Smooth muscle cell (in vitro differentiated cells): ENCODE results near the gene CDK14. TPM values are rescaled to one million over a fixed set of nuclear protein-coding genes. Genes with fewer than 3 reads are reported as not detected.
A peak's percentile ranks its signal among the peaks of the same experiment; 100 is the strongest.

Source experiments
- DNase-seq: peaks from one replicate; lab custom pipeline; 2025; ENCODE audit not compliant: unreplicated experiment; lab: John Stamatoyannopoulos, UW
- H2AFZ ChIP-seq: fragments of 200-600 bp; sonication (generic); 2 replicates; pipeline ENCODE4 v1.6.0; 2016; ENCODE audit warnings: antibody characterized with exemption, low read depth, mild to moderate bottlenecking
- H3F3A ChIP-seq: fragments of 200-600 bp; sonication (generic); 2 replicates; pipeline ENCODE4 v1.6.0; 2017; ENCODE audit warnings: antibody characterized with exemption, low read depth
- H3K27ac ChIP-seq: fragments of 200-600 bp; sonication (generic); 2 replicates; pipeline ENCODE4 v1.5.1; 2016; ENCODE audit warnings: low read depth, mild to moderate bottlenecking
- H3K27me3 ChIP-seq: fragments of 200-600 bp; sonication (generic); 2 replicates; pipeline ENCODE4 v1.6.1; 2016; ENCODE audit warnings: low read depth, mild to moderate bottlenecking
- H3K36me3 ChIP-seq: fragments of 200-600 bp; sonication (generic); 2 replicates; pipeline ENCODE4 v1.5.1; 2016; ENCODE audit warnings: low read depth
- H3K4me1 ChIP-seq: fragments of 200-600 bp; sonication (generic); 2 replicates; pipeline ENCODE4 v1.5.1; 2016; ENCODE audit warnings: low read depth
- H3K4me2 ChIP-seq: fragments of 200-600 bp; sonication (generic); 2 replicates; pipeline ENCODE4 v1.6.0; 2016; ENCODE audit warnings: mild to moderate bottlenecking
- H3K4me3 ChIP-seq: fragments of 200-600 bp; sonication (generic); 2 replicates; pipeline ENCODE4 v1.5.1; 2016; ENCODE audit warnings: mild to moderate bottlenecking
- H3K79me2 ChIP-seq: fragments of 200-600 bp; sonication (generic); 2 replicates; pipeline ENCODE4 v1.6.0; 2016; ENCODE audit warnings: low read depth, mild to moderate bottlenecking
- H3K9ac ChIP-seq: fragments of 200-600 bp; sonication (generic); 2 replicates; pipeline ENCODE4 v1.6.0; 2016; ENCODE audit warnings: low read depth
- H3K9me3 ChIP-seq: fragments of 200-600 bp; sonication (generic); replicated peaks from 2 replicates; pipeline ENCODE4 v1.5.1; 2016; ENCODE audit warnings: low read depth
- H4K20me1 ChIP-seq: fragments of 200-600 bp; sonication (generic); 2 replicates; pipeline ENCODE4 v1.6.0; 2016; ENCODE audit warnings: low read depth
- CTCF ChIP-seq: fragments of 200-600 bp; sonication (generic); IDR thresholded peaks from 2 replicates; pipeline ENCODE4 v1.5.1; 2017; ENCODE audit warnings: borderline replicate concordance, mild to moderate bottlenecking, antibody characterized with exemption; ENCODE audit not compliant: insufficient read depth, poor library complexity, severe bottlenecking
- WGBS: methylation state at CpG from one replicate; pipeline ENCODE4 v1.1.7; 2016; ENCODE audit warnings: low lambda C conversion rate; 5-methylcytosine and 5-hydroxymethylcytosine counted together
- polyA plus RNA-seq: library from polyadenylated mRNA; unstranded; fragments of >200 nt; fragmentation: Nextera tagmentation; extraction: Ambion mirVana; gene quantifications from 2 replicates; pipeline ENCODE4 v1.2.1, GENCODE V29; 2016
- total RNA-seq: library from RNA; depleted of rRNA; stranded (reverse); fragments of >200 nt; gene quantifications from 2 replicates; pipeline ENCODE4 v1.2.3, GENCODE V29; 2014

The CDK14 gene
- total and polyA plus RNA-seq, 2 experiments from 2014 or later: 4.1 to 5.3 TPM

GRCh38 chr7:91191771-91192170 lies 595.6 kb downstream of the CDK14 start:
- Histone ChIP-seq H3K4me2 (no peak overlapping the region), H3K27ac (no peak overlapping the region), H2AFZ (no peak overlapping the region), H3K4me1 (peaks cover 14% of the 10 kb centered on the region), H3K27me3 (no peaks in the 10 kb centered on the region), H3K4me3 (no peak overlapping the region), H3K9me3 (no peaks in the 10 kb centered on the region), H3K9ac (no peak overlapping the region), H3F3A (no peaks in the 10 kb centered on the region), H3K79me2 (no peaks in the 10 kb centered on the region), H4K20me1 (no peaks in the 10 kb centered on the region), H3K36me3 (no peaks in the 10 kb centered on the region)
- DNase-seq: no peak
- no peak for TF ChIP-seq CTCF
- 92% methylated on average over 3 of the region's 3 CpGs for WGBS

- H3K9ac ChIP-seq: no peak overlapping the region
- 92% methylated on average over 1 of the region's 1 CpG for WGBS
Observed at GRCh38 chr7:91193141-91193540, 597.0 kb downstream of the CDK14 start.

GRCh38 chr7:91194841-91195240 lies 598.7 kb downstream of the CDK14 start:
- Histone ChIP-seq H3K27me3 (no peaks in the 10 kb centered on the region), H3K9ac (no peak overlapping the region), H3K27ac (no peak overlapping the region), H3K79me2 (no peaks in the 10 kb centered on the region), H2AFZ (no peak overlapping the region), H3K4me3 (no peak overlapping the region), H3K4me1 (peaks cover 20% of the 10 kb centered on the region), H4K20me1 (no peaks in the 10 kb centered on the region), H3K9me3 (no peaks in the 10 kb centered on the region), H3K4me2 (no peak overlapping the region), H3F3A (no peaks in the 10 kb centered on the region), H3K36me3 (no peaks in the 10 kb centered on the region)
- no peak for DNase-seq
- TF ChIP-seq CTCF: no peak

More at GRCh38 chr7:91193141-91193540, 597.0 kb downstream of the CDK14 start:
- H3K4me2 ChIP-seq: peak overlapping the region; percentile 58
- H2AFZ ChIP-seq: no peak overlapping the region
- H4K20me1 ChIP-seq: no peaks in the 10 kb centered on the region
- no peak for DNase-seq
- no peaks in the 10 kb centered on the region for H3K36me3 ChIP-seq
- peaks cover 14% of the 10 kb centered on the region for H3K4me1 ChIP-seq
- H3K27ac ChIP-seq: peak overlapping the region; percentile 10
- no peaks in the 10 kb centered on the region for H3K27me3 ChIP-seq
- TF ChIP-seq CTCF: no peak
- no peak overlapping the region for H3K4me3 ChIP-seq
- no peaks in the 10 kb centered on the region for H3F3A ChIP-seq
- no peaks in the 10 kb centered on the region for H3K9me3 ChIP-seq
- no peaks in the 10 kb centered on the region for H3K79me2 ChIP-seq

DNA sequence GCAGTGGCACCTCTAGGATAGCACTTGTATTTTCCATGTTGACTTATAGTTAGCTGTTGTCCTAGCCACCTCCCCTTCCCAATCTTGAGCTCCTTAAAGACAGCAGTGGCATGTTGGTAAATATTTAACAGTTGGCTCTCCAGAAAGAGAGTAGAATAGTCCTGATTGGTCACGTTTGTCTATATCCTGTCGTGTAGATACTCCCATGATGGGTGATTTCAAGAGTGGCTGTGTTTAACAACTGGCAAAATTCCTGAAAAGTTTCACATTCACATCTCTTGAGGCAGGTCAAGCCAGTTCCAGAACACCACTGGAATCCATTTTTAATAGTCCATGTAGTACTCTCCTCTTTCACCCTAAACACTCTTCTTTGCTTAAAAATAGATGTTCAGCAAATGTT lies 599.9 kb downstream of the CDK14 start:
- H3F3A ChIP-seq: no peaks in the 10 kb centered on the region
- H3K79me2 ChIP-seq: no peaks in the 10 kb centered on the region
- no peak overlapping the region for H3K27ac ChIP-seq
- no peak for DNase-seq
- no peaks in the 10 kb centered on the region for H4K20me1 ChIP-seq
- no peaks in the 10 kb centered on the region for H3K9me3 ChIP-seq
- H3K4me1 ChIP-seq: peaks cover 32% of the 10 kb centered on the region
- 89% methylated on average over 2 of the region's 2 CpGs for WGBS
- no peak overlapping the region for H3K9ac ChIP-seq
- no peak overlapping the region for H2AFZ ChIP-seq
- H3K36me3 ChIP-seq: no peaks in the 10 kb centered on the region
- TF ChIP-seq CTCF: no peak
- no peaks in the 10 kb centered on the region for H3K27me3 ChIP-seq
- H3K4me3 ChIP-seq: no peak overlapping the region
- H3K4me2 ChIP-seq: no peak overlapping the region
